A549 (cell line): ENCODE measurements around the gene CDK11B. TPM values are rescaled to one million over a fixed set of nuclear protein-coding genes. Genes with fewer than 3 reads are reported as not detected.

Experiments
- ATAC-seq, 2 experiments: fragments of 200-7000 bp in 1 of 2; fragments of >200 bp in 1 of 2; cut with Nextera tagmentation in 1 of 2; cut with Tn5 transposase in 1 of 2; 3 replicates each; pipeline versions ENCODE4 v1.8.0 to v1.9.1; 2018 to 2020; ENCODE audit warnings: mild to moderate bottlenecking in 1 of 2, moderate library complexity in 1 of 2
- CTCF ChIA-PET: fragments of 300-600 bp; sonication (Branson Sonifier 250); formaldehyde crosslinking; extraction: SDS; loops from one replicate; lab custom pipeline; 2021; ENCODE audit warnings: antibody characterized with exemption, inconsistent platforms; lab: Yijun Ruan, JAX
- POLR2A ChIA-PET: fragments of 350-600 bp; formaldehyde crosslinking; extraction: SDS; loops from one replicate; lab custom pipeline; 2021; ENCODE audit warnings: antibody characterized with exemption, inconsistent platforms; lab: Yijun Ruan, JAX
- DNase-seq, 2 experiments: peaks; one replicate each; pipeline versions ENCODE4 v3.0.0 to v3.0.0-alpha.2; 2011 to 2016; ENCODE audit warnings: low read depth in 1 of 2, low spot score in 1 of 2
- FAIRE-seq: peaks from 2 replicates; lab custom pipeline; 2011; peaks lifted over from hg19 to GRCh38; lab: Jason Lieb, UNC
- H3K27ac ChIP-seq, 2 experiments: fragments of >200 bp; sonication (Bioruptor Twin); formaldehyde crosslinking; 3 replicates each; pipeline ENCODE4 v1.5.1; 2016 to 2017
- H3K4me1 ChIP-seq: fragments of >200 bp; sonication (Bioruptor Twin); formaldehyde crosslinking; 3 replicates; pipeline ENCODE4 v1.6.1; 2016
- H3K4me2 ChIP-seq: fragments of >200 bp; sonication (Bioruptor Twin); formaldehyde crosslinking; 3 replicates; pipeline ENCODE4 v1.6.1; 2016
- H3K4me3 ChIP-seq: fragments of >200 bp; sonication (Bioruptor Twin); formaldehyde crosslinking; 3 replicates; pipeline ENCODE4 v1.5.1; 2016
- H3K9me3 ChIP-seq: fragments of >200 bp; sonication (Bioruptor Twin); formaldehyde crosslinking; 3 replicates; pipeline ENCODE4 v1.6.1; 2016
- ATOH8 ChIP-seq: fragments of 250-450 bp; sonication (Bioruptor Pico); IDR thresholded peaks from 2 replicates; pipeline ENCODE4 v1.5.0; 2020; ENCODE audit warnings: low read depth, mild to moderate bottlenecking, moderate library complexity
- CHD2 ChIP-seq: fragments of 150-350 bp; IDR thresholded peaks from 2 replicates; pipeline ENCODE4 v1.6.1; 2014; ENCODE audit warnings: low read length; ENCODE audit not compliant: partially characterized antibody
- CHD4 ChIP-seq: fragments of 200-600 bp; sonication (generic); IDR thresholded peaks from 2 replicates; pipeline ENCODE4 v1.6.1; 2016; ENCODE audit warnings: antibody characterized with exemption, mild to moderate bottlenecking, borderline replicate concordance
- EHF ChIP-seq: fragments of 250-450 bp; sonication (Bioruptor Pico); IDR thresholded peaks from 2 replicates; pipeline ENCODE4 v1.5.0; 2020; ENCODE audit warnings: mild to moderate bottlenecking
- EHMT2 ChIP-seq: fragments of 200-600 bp; sonication (generic); IDR thresholded peaks from 2 replicates; pipeline ENCODE4 v1.6.1; 2016; ENCODE audit warnings: antibody characterized with exemption, low read depth, mild to moderate bottlenecking, moderate library complexity
- ELK1 ChIP-seq: fragments of 150-350 bp; IDR thresholded peaks from 2 replicates; pipeline ENCODE4 v1.6.1; 2014; ENCODE audit warnings: low read depth, mild to moderate bottlenecking, low read length
- EP300 ChIP-seq, 2 experiments: fragments of >200 bp; sonication (Bioruptor Twin); formaldehyde crosslinking; IDR thresholded peaks; 2 replicates in 1 of 2; 3 replicates in 1 of 2; pipeline ENCODE4 v1.6.1; 2016 to 2017
- ESRRA ChIP-seq: fragments of 150-350 bp; IDR thresholded peaks from 2 replicates; pipeline ENCODE4 v1.6.1; 2014; ENCODE audit warnings: mild to moderate bottlenecking, low read length, borderline replicate concordance
- GATA3 ChIP-seq: IDR thresholded peaks from 2 replicates; pipeline ENCODE4 v1.6.1; 2012; ENCODE audit warnings: borderline replicate concordance
- HEYL ChIP-seq: fragments of 250-450 bp; sonication (Bioruptor Pico); IDR thresholded peaks from 2 replicates; pipeline ENCODE4 v1.8.0; 2021; ENCODE audit warnings: mild to moderate bottlenecking, moderate library complexity
- HMGXB4 ChIP-seq: fragments of 250-450 bp; sonication (Bioruptor Pico); IDR thresholded peaks from 2 replicates; pipeline ENCODE4 v1.5.0; 2021; ENCODE audit warnings: mild to moderate bottlenecking, moderate library complexity, borderline replicate concordance
- HOXB13 ChIP-seq: fragments of 250-450 bp; sonication (Bioruptor Pico); IDR thresholded peaks from 2 replicates; pipeline ENCODE4 v1.5.0; 2020; ENCODE audit warnings: low read depth, mild to moderate bottlenecking, moderate library complexity
- HOXB5 ChIP-seq: fragments of 250-450 bp; sonication (Bioruptor Pico); IDR thresholded peaks from 2 replicates; pipeline ENCODE4 v1.5.0; 2020; ENCODE audit warnings: mild to moderate bottlenecking, moderate library complexity
- JUNB ChIP-seq: fragments of >200 bp; sonication (Bioruptor Twin); formaldehyde crosslinking; IDR thresholded peaks from 2 replicates; pipeline ENCODE4 v1.6.1; 2016
- KDM1A ChIP-seq: fragments of 200-600 bp; sonication (generic); IDR thresholded peaks from 2 replicates; pipeline ENCODE4 v1.6.1; 2016; ENCODE audit warnings: low read depth, mild to moderate bottlenecking
- MAFK ChIP-seq: fragments of 450-650 bp; IDR thresholded peaks from 2 replicates; pipeline ENCODE4 v1.6.1; 2014; ENCODE audit not compliant: partially characterized antibody
- MAX ChIP-seq: IDR thresholded peaks from 2 replicates; pipeline ENCODE4 v1.6.1; 2012
- MAZ ChIP-seq: fragments of 150-350 bp; IDR thresholded peaks from 2 replicates; pipeline ENCODE4 v1.6.1; 2014; ENCODE audit warnings: antibody characterized with exemption, low read depth, low read length, borderline replicate concordance
- MYC ChIP-seq: IDR thresholded peaks from 2 replicates; pipeline ENCODE4 v1.6.1; 2012; ENCODE audit warnings: mild to moderate bottlenecking, inconsistent platforms, low read length, improper control_type of control experiment, borderline replicate concordance
- NR3C1 ChIP-seq: fragments of >200 bp; sonication (Bioruptor Twin); formaldehyde crosslinking; IDR thresholded peaks from 3 replicates; pipeline ENCODE4 v1.6.1; 2017
- POLR2AphosphoS2 ChIP-seq: conservative IDR thresholded peaks from 2 replicates; pipeline ENCODE4 v1.6.1; 2012; ENCODE audit warnings: low read length, improper control_type of control experiment, inconsistent platforms
- RAD21 ChIP-seq, 2 experiments: fragments of >200 bp in 1 of 2; sonication (Bioruptor Twin) in 1 of 2; formaldehyde crosslinking in 1 of 2; IDR thresholded peaks in 1 of 2; conservative IDR thresholded peaks in 1 of 2; 2 replicates in 1 of 2; 3 replicates in 1 of 2; pipeline ENCODE4 v1.6.1; 2012 to 2018; ENCODE audit warnings: inconsistent platforms in 1 of 2
- RARB ChIP-seq: fragments of 250-450 bp; sonication (Bioruptor Pico); IDR thresholded peaks from 2 replicates; pipeline ENCODE4 v1.8.0; 2021; ENCODE audit warnings: mild to moderate bottlenecking, moderate library complexity
- RNF2 ChIP-seq: fragments of 200-600 bp; sonication (generic); IDR thresholded peaks from 2 replicates; pipeline ENCODE4 v1.6.1; 2016; ENCODE audit warnings: low read depth, mild to moderate bottlenecking, antibody characterized with exemption, moderate library complexity, borderline replicate concordance
- SMC3 ChIP-seq: fragments of >200 bp; sonication (Bioruptor Twin); formaldehyde crosslinking; IDR thresholded peaks from 3 replicates; pipeline ENCODE4 v1.6.1; 2018; ENCODE audit warnings: inconsistent platforms
- TFCP2L1 ChIP-seq: fragments of 250-450 bp; sonication (Bioruptor Pico); IDR thresholded peaks from 2 replicates; pipeline ENCODE4 v1.5.0; 2021; ENCODE audit warnings: mild to moderate bottlenecking
- USF2 ChIP-seq: fragments of 450-650 bp; IDR thresholded peaks from 2 replicates; pipeline ENCODE4 v1.6.1; 2014; ENCODE audit warnings: antibody characterized with exemption
- ZC3H11A ChIP-seq: fragments of 450-650 bp; IDR thresholded peaks from 2 replicates; pipeline ENCODE4 v1.6.1; 2014; ENCODE audit warnings: antibody characterized with exemption, mild to moderate bottlenecking
- ZNF302 ChIP-seq: fragments of 250-450 bp; sonication (Bioruptor Pico); IDR thresholded peaks from 2 replicates; pipeline ENCODE4 v1.9.0; 2021; ENCODE audit warnings: inconsistent platforms, mild to moderate bottlenecking, moderate library complexity
- ZSCAN20 ChIP-seq: fragments of 250-450 bp; sonication (Bioruptor Pico); IDR thresholded peaks from 2 replicates; pipeline ENCODE4 v1.8.0; 2022; ENCODE audit warnings: mild to moderate bottlenecking, moderate library complexity
- WGBS: methylation state at CpG from one replicate; pipeline ENCODE4 v1.1.6; 2017; ENCODE audit errors: missing lambda C conversion rate; 5-methylcytosine and 5-hydroxymethylcytosine counted together
- polyA plus RNA-seq, 4 experiments: library from polyadenylated mRNA; depleted of rRNA in 3 of 4; stranded (reverse); fragments of >200 nt; fragmentation: RNase III in 1 of 4; extraction: RNeasy Plus Mini Kit Qiagen cat#74134 plus additional on column Dnase treatment in 1 of 4; gene quantifications; 2 replicates in 3 of 4; 3 replicates in 1 of 4; pipeline ENCODE4 v1.2.3, GENCODE V29; 2011 to 2017

The CDK11B gene
- polyA plus RNA-seq, 2 of the 4 experiments (the other 2 are of a cell fraction), result 7.6 to 33.8 TPM

GRCh38 chr1:1627829-1628753, 30.7 kb downstream of the CDK11B start:
- H3K9me3 ChIP-seq, result no peaks in the 10 kb centered on the region
- WGBS, result 100% methylated on average over 3 of the region's 53 CpGs
- TF ChIP-seq HOXB13 (no peak), SMC3 (no peak), EHMT2 (no peak), ESRRA (no peak), MAZ (no peak), POLR2AphosphoS2 (no peak), HEYL (no peak), EP300 (IDR thresholded peaks at IDR 0.05) (no peak), HOXB5 (CRISPR knock-in tag) (no peak), RARB (CRISPR knock-in tag) (no peak), ATOH8 (no peak), ZC3H11A (no peak), KDM1A (no peak), ELK1 (no peak), NR3C1 (no peak)
- no peak overlapping the region for H3K27ac ChIP-seq
- POLR2A ChIA-PET, result no interaction called here
- ATAC-seq (0 out of 6 replicates have a peak, but pooled peaks of 1 of the 2 experiments have one; percentile 8), FAIRE-seq (no peak), DNase-seq (no peak)
- H3K4me2 ChIP-seq, result no peak overlapping the region
- no peaks in the 10 kb centered on the region for H3K4me1 ChIP-seq
- CTCF ChIA-PET, result interaction anchor here (0.6 kb wide), 1 partner anchor 371 kb away, joined by 3 read pairs; no protein-coding TSS in a partner anchor
- H3K4me3 ChIP-seq, result no peak overlapping the region

GRCh38 chr1:1627261-1627828, 31.5 kb downstream of the CDK11B start:
- ATAC-seq, result no peak; a peak in 2 of 6 replicates
- POLR2A ChIA-PET, result no interaction called here
- TF ChIP-seq ZSCAN20 (no peak), TFCP2L1 (CRISPR knock-in tag) (no peak), USF2 (no peak), RAD21 (conservative IDR thresholded peaks at IDR 0.05 in 1 of 2, IDR thresholded peaks at IDR 0.05 in 1 of 2) (no peak), EHF (no peak), ZNF302 (CRISPR knock-in tag) (no peak), JUNB (no peak), RNF2 (no peak), GATA3 (no peak), ESRRA (no peak), HMGXB4 (CRISPR knock-in tag) (no peak), CHD4 (no peak), EHMT2 (no peak), CHD2 (no peak), MAFK (no peak), MYC (no peak), MAX (no peak), KDM1A (no peak), EP300 (IDR thresholded peaks at IDR 0.05) (no peak)
- TF ChIP-seq, all 56 proteins: peak for 0
- Histone ChIP-seq H3K4me2 (no peak overlapping the region), H3K4me1 (no peaks in the 10 kb centered on the region), H3K27ac (no peak overlapping the region), H3K9me3 (no peaks in the 10 kb centered on the region), H3K4me3 (no peak overlapping the region)
- no peak for FAIRE-seq
- CTCF ChIA-PET, result no interaction called here
- DNase-seq, result no peak
- 81% methylated on average over 7 of the region's 37 CpGs for WGBS
